ENCODE measurements around the gene HMX3.

The HMX3 gene

DNA sequence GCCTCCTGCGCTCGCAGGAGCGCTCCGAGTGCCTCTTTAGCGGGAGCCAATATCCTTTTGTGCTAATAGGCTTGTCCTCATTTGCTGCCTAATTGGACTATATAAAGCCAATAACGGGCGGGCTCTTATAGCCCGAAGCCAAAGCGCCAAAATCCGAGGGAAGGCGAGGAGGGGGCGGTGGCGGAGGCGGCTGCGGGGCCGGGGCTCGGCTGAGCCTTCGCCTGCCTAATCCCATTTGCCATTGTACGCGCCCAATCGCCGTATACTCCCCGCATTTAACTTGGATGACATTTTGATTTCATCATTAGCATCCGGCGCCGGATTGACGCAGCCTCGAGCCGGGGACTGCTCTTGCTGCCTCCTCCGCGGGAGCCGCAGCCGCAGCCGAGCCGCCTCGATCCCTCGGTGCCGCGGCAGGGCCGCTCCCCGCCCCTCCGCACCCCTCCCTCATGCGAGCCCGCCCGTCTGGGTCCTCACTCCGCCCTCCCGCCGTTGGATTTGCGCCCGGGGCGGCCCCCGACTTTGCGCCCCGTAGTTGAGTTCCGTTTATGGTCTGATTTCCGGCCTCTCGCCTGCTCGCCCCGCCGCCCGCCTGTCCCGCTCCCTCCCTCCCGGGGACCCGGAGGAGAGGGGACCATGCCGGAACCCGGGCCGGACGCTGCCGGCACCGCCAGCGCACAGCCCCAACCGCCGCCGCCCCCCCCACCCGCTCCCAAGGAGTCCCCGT lies at the start of gene HMX3:
HMX3 (plus strand) TSS at position 556 of the 727 bp plus-strand sequence; CDS start at position 637, 81 bp downstream.
- no peak for DNase-seq (ENCODE audit: low spot score)

DNA sequence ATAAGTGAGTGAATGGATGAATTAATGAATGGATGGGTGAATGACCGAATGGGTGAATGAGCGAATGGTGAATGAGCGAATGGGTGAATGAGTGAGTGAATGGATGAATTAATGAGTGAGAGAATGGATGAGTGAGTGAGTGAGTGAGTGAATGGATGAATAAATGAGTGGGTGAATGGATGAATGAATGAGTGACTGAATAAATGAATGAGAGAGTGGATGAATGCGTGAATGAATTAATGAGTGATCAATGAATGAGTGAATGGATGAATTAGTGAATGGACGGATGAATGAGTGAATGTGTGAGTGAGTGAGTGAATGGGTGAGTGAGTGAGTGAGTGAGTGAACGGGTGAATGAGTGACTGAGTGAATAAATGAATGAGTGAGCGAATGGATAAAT lies 49.5 kb upstream of the HMX3 start:
- no peak for DNase-seq (ENCODE audit: low spot score)

DNA sequence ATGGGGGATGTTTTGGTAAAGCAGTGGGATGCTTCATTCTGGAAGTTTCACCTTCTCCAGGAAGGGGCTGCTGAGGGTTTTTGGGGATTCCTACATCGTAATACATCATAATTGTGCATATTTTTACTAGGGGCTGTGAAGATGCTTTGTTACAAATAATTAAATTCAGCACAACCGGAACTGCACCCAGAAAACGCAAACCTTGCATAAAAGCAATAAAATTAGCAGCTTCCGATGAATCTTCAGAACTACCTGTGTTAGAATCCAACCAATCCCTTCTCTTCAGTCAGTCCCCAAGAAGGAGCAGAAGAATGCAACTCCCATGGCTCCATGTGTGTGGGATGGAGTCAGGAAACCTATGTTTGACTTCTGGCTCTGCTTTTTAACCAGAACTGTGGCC lies 48.4 kb upstream of the HMX3 start:
- no peak for DNase-seq (ENCODE audit: low spot score)

DNA sequence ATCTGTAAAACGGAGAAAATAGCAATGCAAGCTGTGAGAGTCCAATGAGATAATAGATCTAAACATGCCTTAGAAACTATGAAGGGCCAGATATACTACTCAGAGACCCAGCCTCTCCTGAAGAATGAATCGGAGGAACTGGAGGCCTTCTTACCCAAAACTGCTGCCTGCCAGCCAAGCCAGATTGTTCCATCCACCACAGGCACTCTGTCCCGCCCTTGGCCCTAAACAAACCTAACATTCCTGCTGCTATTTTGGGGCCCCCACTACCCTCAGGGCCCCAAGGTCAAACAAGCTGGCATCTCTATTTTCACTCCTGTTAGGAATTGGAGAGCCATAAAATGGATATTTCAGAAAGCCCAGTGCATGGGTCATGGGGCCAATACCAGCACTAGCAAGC lies 48.0 kb upstream of the HMX3 start:
- no peak for DNase-seq (ENCODE audit: low spot score)

DNA sequence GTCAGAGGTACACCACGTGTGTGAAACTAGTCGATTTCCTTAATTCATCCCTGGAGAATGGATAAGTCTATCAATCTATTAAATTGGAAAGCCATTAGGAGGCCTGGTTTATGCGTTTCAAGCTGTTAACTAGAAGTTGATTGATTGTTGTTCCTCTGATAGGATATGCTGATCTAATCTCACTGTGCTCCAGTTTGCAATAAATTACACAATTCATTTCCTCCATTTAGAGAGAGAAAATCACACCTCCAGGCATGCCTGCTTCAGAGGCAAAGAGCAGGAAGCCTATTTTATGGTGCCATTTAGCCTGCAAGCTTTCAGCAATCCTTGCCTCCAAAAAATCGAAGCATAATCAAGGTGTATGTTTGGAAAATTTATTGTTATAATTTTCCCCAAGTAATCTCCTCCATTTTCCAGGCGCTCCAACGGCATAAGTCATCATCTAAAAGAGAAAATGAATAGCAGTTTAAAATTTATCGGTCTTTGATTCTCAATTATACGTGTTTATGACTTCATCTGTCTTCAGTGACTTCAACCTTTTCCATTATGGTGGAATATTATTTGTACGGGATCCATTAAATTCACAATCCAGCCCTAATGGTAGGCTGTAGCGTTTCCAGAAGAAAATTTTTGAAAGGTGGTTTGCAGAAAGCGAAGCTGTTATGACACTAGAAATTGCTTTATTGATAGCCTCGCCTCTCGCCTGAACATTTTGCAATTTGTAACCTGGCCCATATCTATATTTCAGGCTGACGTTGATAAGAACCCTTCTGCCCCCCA lies 42.9 kb upstream of the HMX3 start:
- DNase-seq (ENCODE audit: low spot score), result no peak

DNA sequence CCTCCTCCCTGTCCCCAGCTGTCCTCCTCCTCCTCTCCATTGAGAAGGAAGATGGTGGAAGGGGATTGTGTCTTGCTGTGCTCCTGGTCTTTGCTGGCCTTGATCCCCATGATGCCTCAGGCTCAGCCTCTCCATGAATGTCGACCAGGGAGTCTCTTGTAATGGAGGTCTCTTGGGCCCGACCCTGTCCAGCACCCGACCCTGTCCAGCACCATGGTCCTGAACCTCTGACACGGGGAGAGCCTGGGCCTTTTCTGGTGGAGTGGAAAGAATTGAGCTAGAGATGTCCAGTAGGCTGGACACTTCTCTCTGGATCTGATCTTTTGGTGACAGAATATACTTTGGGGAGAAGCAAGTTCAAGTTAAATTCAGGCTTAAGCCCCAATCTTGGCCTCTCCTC lies 42.3 kb upstream of the HMX3 start:
- no peak for DNase-seq (ENCODE audit: low spot score)

DNA sequence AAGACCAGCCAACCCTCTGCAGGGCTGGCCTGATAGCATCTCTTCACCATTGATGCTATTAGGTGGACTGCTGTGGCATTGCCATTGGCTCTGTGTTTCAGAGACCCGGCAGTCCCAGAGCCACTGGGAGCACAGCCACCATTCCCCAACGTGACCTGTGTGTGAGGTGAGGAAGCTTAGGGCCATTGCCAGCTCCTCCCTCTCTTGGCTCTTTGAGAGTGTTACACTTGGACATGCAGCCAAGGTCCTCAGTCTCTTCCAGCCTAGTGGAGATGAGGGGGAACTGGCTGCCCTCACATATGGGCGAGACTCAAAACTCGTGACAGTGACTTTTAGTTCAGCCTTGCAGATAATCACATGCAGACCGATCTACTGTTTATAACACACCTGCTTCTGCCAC lies 39.3 kb upstream of the HMX3 start:
- DNase-seq (ENCODE audit: low spot score), result no peak

DNA sequence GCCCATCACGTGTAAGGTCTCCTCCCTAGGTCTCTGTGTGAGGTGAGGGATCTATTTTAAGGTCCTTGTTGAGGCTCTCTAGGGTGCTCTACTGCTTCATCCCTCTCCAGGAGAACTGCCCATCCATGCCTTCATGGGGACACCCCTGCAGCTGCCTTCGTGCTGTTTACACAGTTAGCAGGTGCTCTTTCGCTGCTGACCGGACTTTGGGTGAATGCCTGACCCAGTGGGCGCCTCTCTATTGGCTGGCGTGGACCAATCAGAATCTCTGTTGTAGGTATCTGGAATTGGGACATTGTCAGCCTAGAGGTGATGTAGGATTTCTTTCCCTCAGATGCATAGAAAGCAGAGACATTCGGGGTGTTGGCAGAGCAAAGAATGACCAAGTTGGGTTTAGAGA lies 38.7 kb upstream of the HMX3 start:
- no peak for DNase-seq (ENCODE audit: low spot score)

DNA sequence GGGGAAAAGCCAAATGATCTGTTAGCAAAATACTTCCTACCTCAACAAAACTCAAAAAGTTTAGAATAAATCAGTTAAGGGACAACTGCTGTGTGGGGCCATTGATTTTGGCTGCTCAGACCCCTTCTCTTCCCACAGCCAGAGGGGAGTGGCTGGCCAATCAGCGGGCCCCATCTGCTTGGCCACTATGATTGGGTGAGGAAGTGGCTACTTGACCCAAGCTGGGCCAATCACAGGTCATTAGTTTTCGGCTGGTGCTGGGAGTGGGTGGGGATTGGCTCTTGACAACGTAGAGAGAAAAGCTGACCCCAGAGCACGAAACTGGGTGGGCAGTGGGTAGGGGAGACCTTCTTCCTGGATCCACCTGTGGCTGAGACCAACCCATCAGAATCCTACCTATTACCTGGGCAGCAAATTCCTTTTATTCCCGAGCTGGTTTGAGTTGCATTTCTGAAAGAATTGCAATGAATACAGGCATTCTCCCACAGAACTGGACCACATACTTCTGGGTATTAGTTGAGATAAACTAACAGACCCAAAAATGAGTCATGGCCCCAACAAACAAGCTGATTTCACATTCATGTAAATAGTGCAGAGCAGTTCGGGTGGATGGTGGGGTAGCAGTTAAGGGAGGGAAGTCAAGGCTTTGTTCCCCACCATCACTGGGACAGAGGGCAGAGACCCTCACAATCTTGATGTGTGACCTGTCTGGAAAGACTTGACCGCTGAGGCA lies 35.6 kb upstream of the HMX3 start:
- no peak for DNase-seq (ENCODE audit: low spot score)

DNA sequence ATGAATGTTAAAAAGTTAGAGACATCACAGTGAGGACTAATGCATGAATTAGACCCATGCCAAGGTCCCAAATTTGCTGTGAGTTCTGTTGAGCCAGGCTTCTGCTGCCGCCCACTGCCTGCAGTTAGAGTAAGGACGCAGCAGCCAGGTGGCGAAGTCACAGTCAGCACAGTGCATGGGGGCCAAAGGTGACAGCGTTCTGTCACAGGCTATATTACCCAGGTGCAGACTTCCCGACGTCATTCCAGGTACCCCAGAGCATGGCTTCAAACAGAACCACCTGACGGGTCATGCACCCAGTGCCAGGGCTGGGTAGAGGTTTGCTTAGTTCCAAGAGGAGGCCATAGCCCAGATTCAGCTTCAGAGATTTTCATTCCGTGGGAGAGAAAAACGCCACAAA lies 33.9 kb upstream of the HMX3 start:
- DNase-seq (ENCODE audit: low spot score), result no peak

DNA sequence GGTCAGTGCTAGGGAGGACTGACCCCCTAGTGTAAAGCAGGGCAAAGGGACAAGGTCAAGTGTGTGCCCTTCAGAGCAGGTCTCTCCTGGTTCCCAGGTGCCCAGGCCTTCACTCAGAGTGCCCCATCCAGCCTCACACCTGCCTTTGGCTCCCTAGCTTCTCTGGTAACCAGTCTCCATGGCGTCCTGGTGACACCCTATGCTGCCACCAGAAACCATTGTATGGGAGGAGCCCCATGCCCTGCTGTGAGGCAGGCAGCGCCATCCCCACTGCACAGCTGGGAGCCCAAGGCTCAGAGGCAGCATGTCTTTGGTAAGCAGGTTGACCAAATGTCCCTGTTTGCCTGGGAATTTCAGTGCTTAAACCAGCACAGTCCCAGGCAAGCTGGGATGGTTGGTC lies 33.1 kb upstream of the HMX3 start:
- DNase-seq (ENCODE audit: low spot score), result no peak

DNA sequence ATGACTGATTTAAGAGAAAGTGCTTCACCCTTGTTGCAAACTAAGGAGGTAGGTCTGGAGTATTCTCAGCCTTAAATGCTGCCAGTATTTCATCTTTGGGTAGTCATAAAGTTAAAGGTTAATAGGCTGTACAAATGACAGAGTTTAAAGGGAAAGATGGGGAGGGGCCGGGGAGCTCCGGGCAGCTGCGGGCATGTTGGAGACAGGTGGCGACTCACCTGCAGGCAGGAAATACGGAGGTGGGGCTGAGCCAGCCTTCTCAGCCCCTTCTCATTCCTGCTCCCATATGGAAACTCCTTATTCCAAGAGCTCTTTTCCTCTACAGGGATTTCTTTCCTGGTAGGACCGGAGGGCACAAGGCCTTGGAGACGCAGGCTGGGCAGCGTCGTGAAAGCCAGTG lies 31.8 kb upstream of the HMX3 start:
- no peak for DNase-seq (ENCODE audit: low spot score)

DNA sequence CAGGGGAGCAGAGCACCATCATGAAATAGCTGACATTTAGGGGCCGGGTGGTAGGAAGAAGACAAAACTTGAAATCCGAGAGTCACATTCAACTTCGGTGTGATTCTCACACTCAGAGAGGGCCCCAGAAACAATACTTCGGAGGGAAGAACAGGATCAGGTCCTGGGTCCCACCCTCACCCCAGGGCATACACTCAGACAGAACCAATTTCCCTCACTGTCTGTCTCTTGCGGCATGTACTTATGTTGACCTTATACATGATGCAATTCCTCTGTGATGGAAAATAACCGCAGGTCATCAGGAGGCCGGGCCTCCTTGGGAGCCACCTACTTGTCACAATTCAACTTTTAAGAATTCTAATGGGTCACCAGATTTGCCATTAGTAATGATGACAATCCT lies 26.3 kb upstream of the HMX3 start:
- no peak for DNase-seq (ENCODE audit: low spot score)

DNA sequence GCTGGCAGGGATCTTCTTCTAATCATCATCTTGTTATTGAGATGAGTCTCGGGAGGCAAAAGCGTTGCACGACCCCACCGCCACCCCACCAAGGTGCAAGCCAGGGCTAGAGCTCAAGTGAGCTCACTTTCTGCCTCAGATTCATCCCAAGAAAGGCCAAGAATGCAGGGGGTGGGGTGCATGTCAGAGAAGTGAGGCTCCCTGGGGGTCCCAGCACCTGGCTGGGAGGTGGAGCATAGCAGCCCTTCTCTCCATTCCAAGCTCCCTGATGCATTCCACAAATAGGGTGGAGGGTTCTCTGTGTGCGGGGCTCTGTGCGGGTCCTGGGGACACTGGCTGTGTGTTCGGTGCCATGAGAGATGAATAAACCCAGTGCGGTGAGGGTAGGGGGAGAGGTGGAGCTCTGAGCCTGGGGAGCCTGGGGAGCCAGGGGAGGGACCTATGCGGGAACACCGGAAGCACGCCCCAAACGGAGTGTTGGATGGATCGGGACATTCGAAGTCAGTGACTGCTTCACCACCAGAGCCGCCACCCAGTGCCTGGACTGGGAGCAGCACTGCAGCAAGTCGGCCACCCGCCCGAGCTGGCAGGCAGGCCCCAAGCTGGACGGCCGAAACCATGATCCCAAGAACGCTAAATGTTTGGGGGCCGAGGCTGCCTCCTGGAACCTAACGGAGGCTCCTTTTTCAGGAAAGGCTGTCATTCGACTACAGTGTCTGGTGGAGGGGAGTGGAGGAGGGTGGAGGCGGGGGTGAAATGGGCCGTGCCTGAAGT lies 17.9 kb upstream of the HMX3 start:
- no peak for DNase-seq (ENCODE audit: low spot score)

DNA sequence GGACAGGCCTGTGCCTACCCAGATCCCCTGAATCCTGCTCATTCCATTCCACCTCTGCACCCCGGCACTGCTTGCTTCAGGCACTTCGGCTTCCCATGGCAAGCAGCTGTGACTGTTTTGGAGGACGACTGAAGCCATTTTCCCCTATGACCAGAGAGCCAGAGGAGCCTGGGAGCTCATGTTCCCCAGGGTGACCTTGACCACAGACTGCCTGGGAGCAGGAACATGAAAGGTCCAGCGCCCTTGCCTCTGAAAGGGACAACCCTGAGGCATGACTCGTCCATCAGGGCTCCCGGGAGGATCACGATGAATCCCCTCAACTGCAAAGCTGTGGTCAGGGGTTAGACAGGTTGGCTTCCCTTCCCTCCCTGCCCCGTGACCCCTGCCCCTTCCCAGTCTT lies 16.7 kb upstream of the HMX3 start:
- DNase-seq (ENCODE audit: low spot score), result no peak

DNA sequence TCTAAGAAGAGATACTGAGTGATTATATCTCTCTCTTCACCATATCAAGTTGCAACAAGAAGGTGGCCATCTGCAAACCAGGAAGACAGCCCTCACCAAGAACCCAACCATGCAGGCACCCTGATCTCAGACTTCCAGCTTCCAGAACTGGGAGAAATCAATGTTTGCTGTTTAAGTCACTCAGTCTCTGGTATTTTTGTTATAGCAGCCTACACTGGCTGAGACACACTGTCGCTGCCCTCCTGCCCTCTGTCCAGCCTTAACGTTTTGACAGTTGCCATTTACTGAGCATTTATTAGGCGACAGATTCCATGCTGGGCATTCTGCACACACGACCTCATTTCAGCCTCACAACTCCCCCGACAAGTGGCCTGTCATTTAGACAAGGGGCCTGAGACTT lies 9.5 kb upstream of the HMX3 start:
- DNase-seq (ENCODE audit: low spot score), result no peak

DNA sequence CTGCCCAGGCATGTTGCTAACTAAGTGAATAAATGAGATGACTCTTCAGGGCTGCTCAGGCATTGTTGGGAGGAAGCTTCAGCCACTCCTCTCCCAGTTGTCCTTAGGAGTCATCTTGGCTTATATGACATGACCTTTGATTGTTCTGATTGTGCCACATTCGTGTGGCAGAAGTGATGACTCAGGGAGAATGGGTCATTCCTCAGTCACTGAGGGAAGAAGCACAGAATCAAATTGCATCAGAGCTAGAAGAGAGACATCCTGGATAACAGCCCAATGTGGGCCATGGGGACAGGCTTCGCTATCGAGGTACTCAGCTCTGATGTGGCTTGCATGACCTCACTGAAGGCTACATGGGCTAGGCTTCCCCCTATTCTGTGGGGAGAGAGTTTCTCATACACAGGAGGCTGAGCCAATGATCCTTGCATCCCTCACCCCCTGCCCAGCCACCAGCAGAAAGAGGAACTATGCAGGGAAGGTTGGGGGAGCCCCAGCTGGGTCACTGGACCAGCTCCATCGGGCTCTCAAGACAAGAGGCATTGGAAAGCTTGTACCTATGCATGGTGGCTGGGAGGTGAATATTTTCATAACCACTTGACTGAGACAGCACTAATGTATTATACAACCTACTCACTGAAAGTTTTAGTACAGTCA lies 6.0 kb upstream of the HMX3 start:
- no peak for DNase-seq (ENCODE audit: low spot score)

DNA sequence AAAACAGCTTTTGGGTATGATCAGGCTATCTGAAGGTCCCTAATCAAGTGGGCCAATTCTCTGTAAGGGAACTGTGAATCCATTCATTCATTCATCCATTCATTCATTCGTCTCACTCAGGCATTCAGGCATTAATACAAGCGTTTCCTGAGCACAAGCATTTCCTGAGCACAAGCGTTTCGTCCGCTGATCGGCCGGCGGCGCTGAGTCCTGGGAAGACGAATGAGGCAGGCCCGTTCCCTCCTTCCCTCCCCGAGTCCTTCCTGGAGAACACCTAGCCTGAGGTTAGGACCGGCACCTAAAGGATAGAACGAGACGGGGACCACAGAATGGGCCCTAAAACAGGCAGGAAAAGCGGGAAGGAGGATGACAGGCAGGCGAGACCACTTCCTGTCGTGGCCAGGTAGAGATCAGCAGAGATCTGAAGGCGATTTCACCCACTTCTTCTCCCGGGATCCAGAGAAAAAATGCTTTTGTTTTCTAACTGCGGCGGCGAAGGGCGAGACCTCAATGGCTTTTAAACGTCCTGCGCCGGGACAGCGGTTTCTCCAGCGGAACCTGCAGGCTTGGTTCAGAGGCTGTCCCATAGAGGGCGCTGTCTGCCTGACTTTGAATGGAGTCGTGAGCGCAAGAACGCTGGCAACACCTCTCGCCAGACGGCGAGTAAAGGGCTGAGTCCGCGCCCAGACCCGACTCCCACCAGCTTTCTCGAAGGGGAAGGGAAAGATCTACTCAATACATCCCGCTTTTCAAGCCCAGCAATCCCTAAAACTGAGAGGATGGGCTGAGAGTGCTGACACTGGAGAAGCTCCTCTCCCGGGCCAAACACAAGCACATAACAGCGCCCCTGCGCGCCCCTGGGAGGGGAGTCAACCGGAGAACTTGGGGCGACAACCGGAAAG lies 2.9 kb upstream of the HMX3 start:
- DNase-seq (ENCODE audit: low spot score), result peak; percentile 82

DNA sequence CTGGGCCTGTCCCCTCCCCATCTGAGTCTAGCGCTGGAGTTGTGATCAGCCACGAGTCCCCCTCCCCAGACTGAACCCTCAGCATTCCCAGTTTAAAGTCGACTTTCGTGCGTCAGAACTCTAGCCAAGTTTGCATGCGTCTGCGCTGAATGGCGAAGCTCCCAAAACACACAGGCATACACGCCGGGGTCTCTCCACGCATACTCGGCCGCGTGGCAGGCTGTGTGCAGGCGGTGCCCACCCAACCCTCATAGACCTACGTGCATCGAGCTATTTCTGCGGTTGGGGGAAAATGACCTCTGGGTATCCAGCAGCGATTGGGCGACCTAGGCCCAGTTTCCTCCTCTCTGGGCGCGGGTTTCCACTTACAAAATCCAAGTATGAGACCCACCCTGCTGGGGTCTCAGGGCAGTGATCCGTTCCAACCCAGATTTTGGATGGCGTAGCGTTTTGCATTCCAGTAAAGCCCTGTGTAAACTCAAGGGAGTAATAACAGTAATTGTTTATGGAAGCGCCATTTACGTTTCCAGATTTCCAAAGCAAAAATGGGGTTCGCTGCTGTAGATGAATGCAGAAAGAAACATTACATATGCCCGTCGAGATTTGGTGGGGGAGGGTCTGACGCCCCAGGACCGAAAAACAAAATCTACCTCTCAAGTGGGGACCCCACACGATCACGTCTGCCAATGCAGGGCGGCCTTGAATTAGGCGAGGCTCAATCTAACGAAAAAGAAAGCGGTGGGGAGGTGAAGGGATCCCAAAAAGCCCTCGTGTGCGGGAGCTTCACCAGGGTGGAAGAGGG lies 2.0 kb upstream of the HMX3 start:
- no peak for DNase-seq (ENCODE audit: low spot score)

All from pons (tissue), 1 donor.